SU-DHL-6 (cell line): ENCODE data around the gene DNAJB2.
A peak's percentile ranks its signal among the peaks of the same experiment; 100 is the strongest.

ENCODE experiments used
- H2AFZ ChIP-seq: fragments of 200-600 bp; sonication (generic); 2 replicates; pipeline ENCODE4 v1.6.1; 2014; ENCODE audit warnings: low read depth, mild to moderate bottlenecking, moderate library complexity, mixed read lengths, antibody characterized with exemption, low read length; ENCODE audit not compliant: severe bottlenecking
- H3F3A ChIP-seq: fragments of 200-600 bp; shearing (Covaris generic); 2 replicates; pipeline ENCODE4 v1.6.0; 2016; ENCODE audit warnings: antibody characterized with exemption, mild to moderate bottlenecking; ENCODE audit not compliant: insufficient read depth
- H3K27ac ChIP-seq: fragments of 200-600 bp; sonication (generic); 2 replicates; pipeline ENCODE4 v1.5.1; 2016; ENCODE audit warnings: low read depth, mild to moderate bottlenecking, low read length, moderate library complexity, mixed read lengths
- H3K27me3 ChIP-seq: fragments of 200-600 bp; sonication (generic), shearing (Covaris generic); 2 replicates; pipeline ENCODE4 v1.6.0; 2014; ENCODE audit warnings: mild to moderate bottlenecking, low read length
- H3K36me3 ChIP-seq: fragments of 200-600 bp; sonication (generic); 2 replicates; pipeline ENCODE4 v1.6.1; 2014; ENCODE audit warnings: mild to moderate bottlenecking, low read length, mixed read lengths
- H3K4me2 ChIP-seq: fragments of 300-600, 200-600 bp; shearing (Covaris generic), sonication (generic); 2 replicates; pipeline ENCODE4 v1.6.0; 2014; ENCODE audit warnings: low read length, low read depth, mild to moderate bottlenecking; ENCODE audit not compliant: poor library complexity, severe bottlenecking
- H3K4me3 ChIP-seq: fragments of 200-600 bp; sonication (generic); 2 replicates; pipeline ENCODE4 v1.5.1; 2014; ENCODE audit warnings: antibody characterized with exemption, low read length, mild to moderate bottlenecking, mixed read lengths; ENCODE audit not compliant: insufficient read depth, poor library complexity, severe bottlenecking
- H3K79me2 ChIP-seq: fragments of 200-600 bp; sonication (generic); 2 replicates; pipeline ENCODE4 v1.6.1; 2014; ENCODE audit warnings: mild to moderate bottlenecking, low read length, moderate library complexity; ENCODE audit not compliant: insufficient read depth
- H3K9ac ChIP-seq: fragments of 200-600 bp; sonication (generic); 2 replicates; pipeline ENCODE4 v1.7.0; 2014; ENCODE audit warnings: mild to moderate bottlenecking, low read length
- H3K9me2 ChIP-seq: fragments of 200-600 bp; sonication (generic); replicated peaks from 2 replicates; pipeline ENCODE4 v1.6.1; 2014; ENCODE audit warnings: low read length; ENCODE audit not compliant: insufficient read depth
- H3K9me3 ChIP-seq: fragments of 200-600 bp; sonication (generic); 2 replicates; pipeline ENCODE4 v1.6.1; 2014; ENCODE audit warnings: low read length, mixed read lengths; ENCODE audit not compliant: insufficient read depth
- H4K20me1 ChIP-seq: fragments of 200-600 bp; sonication (generic); 2 replicates; pipeline ENCODE4 v1.6.1; 2014; ENCODE audit warnings: low read depth, mild to moderate bottlenecking, antibody characterized with exemption, low read length, moderate library complexity, mixed read lengths
- EZH2phosphoT487 ChIP-seq: fragments of 200-600 bp; sonication (generic), shearing (Covaris generic); conservative IDR thresholded peaks from 2 replicates; pipeline ENCODE4 v1.6.1; 2018; ENCODE audit warnings: mild to moderate bottlenecking, antibody characterized with exemption, low read length, moderate library complexity, mixed read lengths
- TF ChIP-seq, protein P1 (sequence below): fragments of 200-600 bp; sonication (generic); IDR thresholded peaks from one replicate; pipeline ENCODE4 v1.5.1; 2017; ENCODE audit warnings: antibody characterized with exemption, mild to moderate bottlenecking, low read length, moderate library complexity; ENCODE audit not compliant: insufficient read depth, poor library complexity, severe bottlenecking

DNAJB2 gene

DNA sequence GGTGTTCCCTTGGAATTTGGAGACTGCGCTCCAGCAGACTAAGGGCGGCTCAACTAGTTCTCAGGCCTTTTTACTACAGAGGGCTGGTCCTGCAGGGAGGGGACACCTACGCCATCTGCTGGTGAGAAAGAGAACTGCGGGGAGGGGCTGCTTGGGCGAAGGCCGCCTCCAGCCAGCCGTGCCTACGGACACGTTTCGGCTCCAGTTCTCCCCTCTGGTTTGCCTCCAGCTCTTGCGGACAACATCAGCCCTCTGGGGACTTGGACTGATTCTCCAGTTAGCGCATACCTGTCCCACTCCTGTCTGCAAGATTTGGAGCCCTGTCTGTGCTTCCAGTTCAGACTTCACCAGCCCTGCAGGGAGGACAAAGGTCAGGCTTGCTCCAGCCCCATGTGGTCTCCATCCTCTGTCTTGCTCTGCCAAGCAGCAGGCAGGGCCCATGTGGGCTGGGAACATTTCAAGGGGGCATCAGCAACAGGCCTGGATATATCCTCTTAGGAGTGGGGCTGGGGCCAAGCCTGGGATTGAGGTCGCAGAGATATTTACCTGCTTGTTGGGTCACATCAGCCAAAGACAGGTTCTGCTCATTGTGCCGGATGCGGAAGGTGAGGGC is 19.7 kb downstream of the DNAJB2 start:
- Histone ChIP-seq H3K4me2 (no peak overlapping the region), H3K4me3 (no peak overlapping the region), H4K20me1 (no peaks in the 10 kb centered on the region), H3K79me2 (no peaks in the 10 kb centered on the region), H3K9ac (no peak overlapping the region), H3K27me3 (no peaks in the 10 kb centered on the region), H3K9me2 (no peaks in the 10 kb centered on the region), H2AFZ (no peak overlapping the region), H3K27ac (no peak overlapping the region), H3K36me3 (no peaks in the 10 kb centered on the region), H3K9me3 (no peaks in the 10 kb centered on the region), H3F3A (no peaks in the 10 kb centered on the region)
- no peak for TF ChIP-seq EZH2phosphoT487
- TF ChIP-seq, protein P1, sequence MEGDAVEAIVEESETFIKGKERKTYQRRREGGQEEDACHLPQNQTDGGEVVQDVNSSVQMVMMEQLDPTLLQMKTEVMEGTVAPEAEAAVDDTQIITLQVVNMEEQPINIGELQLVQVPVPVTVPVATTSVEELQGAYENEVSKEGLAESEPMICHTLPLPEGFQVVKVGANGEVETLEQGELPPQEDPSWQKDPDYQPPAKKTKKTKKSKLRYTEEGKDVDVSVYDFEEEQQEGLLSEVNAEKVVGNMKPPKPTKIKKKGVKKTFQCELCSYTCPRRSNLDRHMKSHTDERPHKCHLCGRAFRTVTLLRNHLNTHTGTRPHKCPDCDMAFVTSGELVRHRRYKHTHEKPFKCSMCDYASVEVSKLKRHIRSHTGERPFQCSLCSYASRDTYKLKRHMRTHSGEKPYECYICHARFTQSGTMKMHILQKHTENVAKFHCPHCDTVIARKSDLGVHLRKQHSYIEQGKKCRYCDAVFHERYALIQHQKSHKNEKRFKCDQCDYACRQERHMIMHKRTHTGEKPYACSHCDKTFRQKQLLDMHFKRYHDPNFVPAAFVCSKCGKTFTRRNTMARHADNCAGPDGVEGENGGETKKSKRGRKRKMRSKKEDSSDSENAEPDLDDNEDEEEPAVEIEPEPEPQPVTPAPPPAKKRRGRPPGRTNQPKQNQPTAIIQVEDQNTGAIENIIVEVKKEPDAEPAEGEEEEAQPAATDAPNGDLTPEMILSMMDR = peak; percentile 84

GRCh38 chr2:219299372-219299760 is 20.2 kb downstream of the DNAJB2 start:
- Histone ChIP-seq H4K20me1 (no peaks in the 10 kb centered on the region), H3K79me2 (no peaks in the 10 kb centered on the region), H3K27me3 (no peaks in the 10 kb centered on the region), H3F3A (no peaks in the 10 kb centered on the region), H3K4me2 (no peak overlapping the region), H3K4me3 (no peak overlapping the region), H3K27ac (no peak overlapping the region), H3K9me3 (no peaks in the 10 kb centered on the region), H3K9ac (no peak overlapping the region), H3K36me3 (no peaks in the 10 kb centered on the region), H3K9me2 (no peaks in the 10 kb centered on the region), H2AFZ (no peak overlapping the region)
- TF ChIP-seq, protein P1 = no peak
- TF ChIP-seq EZH2phosphoT487 = no peak

- no peak overlapping the region for H3K4me3 ChIP-seq
- H3K79me2 ChIP-seq = no peaks in the 10 kb centered on the region
- H2AFZ ChIP-seq = no peak overlapping the region
- H3K9ac ChIP-seq = no peak overlapping the region
- TF ChIP-seq, protein P1 = no peak
- TF ChIP-seq EZH2phosphoT487 = no peak
- no peaks in the 10 kb centered on the region for H4K20me1 ChIP-seq
- no peaks in the 10 kb centered on the region for H3K9me2 ChIP-seq
- H3K36me3 ChIP-seq = no peaks in the 10 kb centered on the region
- no peaks in the 10 kb centered on the region for H3K27me3 ChIP-seq
- no peaks in the 10 kb centered on the region for H3K9me3 ChIP-seq
- H3K27ac ChIP-seq = no peak overlapping the region
- no peak overlapping the region for H3K4me2 ChIP-seq
- no peaks in the 10 kb centered on the region for H3F3A ChIP-seq
Measured at GRCh38 chr2:219300022-219300421, 20.9 kb downstream of the DNAJB2 start.
